Omental fat pad (tissue), 4 donors: ENCODE measurements around the gene ADAMTS14. TPM values are rescaled to one million over a fixed set of nuclear protein-coding genes. Genes with fewer than 3 reads are reported as not detected.

Source experiments
- ATAC-seq: fragments of 150-250 bp; one replicate; pipeline ENCODE4 v1.9.1; 2016; ENCODE audit warnings: mild to moderate bottlenecking, moderate library complexity; ENCODE audit not compliant: low FRiP score
- DNase-seq: peaks from one replicate; pipeline ENCODE4 v3.0.0-alpha.2; 2019; ENCODE audit warnings: low spot score
- total RNA-seq, 4 donors: library from RNA; depleted of rRNA; stranded (reverse); fragments of >200 nt; gene quantifications; one replicate each; pipeline ENCODE4 v1.1.0, GENCODE V29; 2016
- TF ChIP-seq, protein P1 (sequence below), 3 donors: fragments of 450-650 bp; IDR thresholded peaks; one replicate each; pipeline ENCODE4 v1.5.1; 2016 to 2017; ENCODE audit warnings: antibody characterized with exemption in 3 of 3, mild to moderate bottlenecking in 3 of 3, moderate library complexity in 2 of 3

ADAMTS14 gene
- total RNA-seq, 4 donors from 2014 or later = 0.19 to 0.60 (median 0.47) TPM; not detected in 1

DNA sequence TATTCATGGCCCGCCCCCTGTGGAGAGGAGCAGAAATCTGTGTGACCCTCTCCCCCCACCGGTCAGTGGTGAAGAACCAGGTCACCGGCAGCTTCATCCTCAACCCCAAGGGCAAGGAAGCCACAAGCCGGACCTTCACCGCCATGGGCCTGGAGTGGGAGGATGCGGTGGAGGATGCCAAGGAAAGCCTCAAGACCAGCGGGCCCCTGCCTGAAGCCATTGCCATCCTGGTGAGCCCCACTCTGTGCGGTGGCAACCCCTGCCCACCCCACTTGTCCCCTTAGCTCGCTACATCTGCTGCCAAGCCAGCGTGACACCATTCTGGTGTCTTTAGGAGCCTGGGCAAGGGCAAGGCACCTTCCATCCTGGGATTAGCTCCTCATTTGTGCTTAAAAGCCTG lies 77.5 kb downstream of the ADAMTS14 start:
- TF ChIP-seq, protein P1, sequence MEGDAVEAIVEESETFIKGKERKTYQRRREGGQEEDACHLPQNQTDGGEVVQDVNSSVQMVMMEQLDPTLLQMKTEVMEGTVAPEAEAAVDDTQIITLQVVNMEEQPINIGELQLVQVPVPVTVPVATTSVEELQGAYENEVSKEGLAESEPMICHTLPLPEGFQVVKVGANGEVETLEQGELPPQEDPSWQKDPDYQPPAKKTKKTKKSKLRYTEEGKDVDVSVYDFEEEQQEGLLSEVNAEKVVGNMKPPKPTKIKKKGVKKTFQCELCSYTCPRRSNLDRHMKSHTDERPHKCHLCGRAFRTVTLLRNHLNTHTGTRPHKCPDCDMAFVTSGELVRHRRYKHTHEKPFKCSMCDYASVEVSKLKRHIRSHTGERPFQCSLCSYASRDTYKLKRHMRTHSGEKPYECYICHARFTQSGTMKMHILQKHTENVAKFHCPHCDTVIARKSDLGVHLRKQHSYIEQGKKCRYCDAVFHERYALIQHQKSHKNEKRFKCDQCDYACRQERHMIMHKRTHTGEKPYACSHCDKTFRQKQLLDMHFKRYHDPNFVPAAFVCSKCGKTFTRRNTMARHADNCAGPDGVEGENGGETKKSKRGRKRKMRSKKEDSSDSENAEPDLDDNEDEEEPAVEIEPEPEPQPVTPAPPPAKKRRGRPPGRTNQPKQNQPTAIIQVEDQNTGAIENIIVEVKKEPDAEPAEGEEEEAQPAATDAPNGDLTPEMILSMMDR (IDR thresholded peaks at IDR 0.05) = no peak
- no peak for DNase-seq
- no peak for ATAC-seq

DNA sequence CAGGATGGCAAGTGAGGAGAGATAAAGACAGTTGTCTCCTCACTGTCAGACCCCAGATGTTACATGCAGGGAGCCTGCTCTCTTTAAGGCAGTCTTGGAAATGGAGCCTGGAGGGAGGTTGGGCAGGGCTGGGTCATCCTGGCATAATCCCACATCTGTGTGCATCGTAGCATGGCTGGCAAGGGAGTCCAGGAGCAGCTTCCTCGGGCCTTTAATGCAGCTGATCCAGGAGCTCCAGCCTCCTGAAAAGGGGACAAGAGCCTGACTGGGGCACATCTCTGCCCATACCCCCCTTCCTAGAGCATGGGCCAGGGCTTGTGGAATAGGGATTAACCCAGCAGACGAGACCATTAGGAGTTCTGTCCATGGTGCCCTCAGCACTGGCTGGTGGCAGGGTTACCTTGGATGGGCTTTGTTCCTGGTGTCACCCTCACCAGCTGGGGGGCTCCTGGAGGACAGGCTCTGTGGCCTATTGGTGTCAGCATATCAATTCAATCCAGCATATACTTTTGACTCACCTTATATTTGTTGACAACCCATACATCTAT lies 77.9 kb downstream of the ADAMTS14 start:
- no peak for DNase-seq
- TF ChIP-seq, protein P1 (IDR thresholded peaks at IDR 0.05) = no peak

DNA sequence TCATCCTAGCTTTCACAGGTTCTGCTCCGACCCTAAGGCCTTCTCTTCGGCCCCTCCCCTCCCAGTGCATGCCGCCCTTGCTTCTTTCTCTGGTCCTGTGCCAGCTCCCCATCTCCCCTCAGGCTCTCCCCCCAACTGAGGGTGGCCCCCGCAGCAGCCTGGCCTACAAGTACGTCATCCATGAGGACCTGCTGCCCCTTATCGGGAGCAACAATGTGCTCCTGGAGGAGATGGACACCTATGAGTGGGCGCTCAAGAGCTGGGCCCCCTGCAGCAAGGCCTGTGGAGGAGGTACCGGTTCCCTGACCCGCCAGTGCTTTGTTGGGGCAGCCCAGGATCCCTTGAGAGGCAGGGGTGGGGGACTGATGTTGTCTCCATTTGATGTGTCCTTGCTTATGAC lies 79.0 kb downstream of the ADAMTS14 start:
- no peak for DNase-seq
- ATAC-seq = no peak

More for the DNA sequence above, 77.9 kb downstream of the ADAMTS14 start:
- ATAC-seq = no peak

DNA sequence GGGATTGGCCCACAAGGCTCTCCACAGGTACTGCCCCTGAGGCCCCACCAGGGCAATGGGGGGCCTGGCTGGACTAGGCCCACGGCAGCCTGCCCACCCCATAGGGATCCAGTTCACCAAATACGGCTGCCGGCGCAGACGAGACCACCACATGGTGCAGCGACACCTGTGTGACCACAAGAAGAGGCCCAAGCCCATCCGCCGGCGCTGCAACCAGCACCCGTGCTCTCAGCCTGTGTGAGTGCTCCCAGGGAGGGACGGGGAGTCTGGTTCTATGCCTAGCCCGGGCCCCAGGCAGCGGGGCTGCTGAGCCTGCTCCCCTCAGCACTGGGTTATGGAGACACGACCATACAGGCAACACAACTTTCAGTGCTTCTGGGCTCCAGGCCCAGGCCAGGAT lies 79.7 kb downstream of the ADAMTS14 start:
- ATAC-seq = no peak
- DNase-seq = no peak

More for the DNA sequence above, 79.0 kb downstream of the ADAMTS14 start:
- TF ChIP-seq, protein P1 (IDR thresholded peaks at IDR 0.05) = no peak

DNA sequence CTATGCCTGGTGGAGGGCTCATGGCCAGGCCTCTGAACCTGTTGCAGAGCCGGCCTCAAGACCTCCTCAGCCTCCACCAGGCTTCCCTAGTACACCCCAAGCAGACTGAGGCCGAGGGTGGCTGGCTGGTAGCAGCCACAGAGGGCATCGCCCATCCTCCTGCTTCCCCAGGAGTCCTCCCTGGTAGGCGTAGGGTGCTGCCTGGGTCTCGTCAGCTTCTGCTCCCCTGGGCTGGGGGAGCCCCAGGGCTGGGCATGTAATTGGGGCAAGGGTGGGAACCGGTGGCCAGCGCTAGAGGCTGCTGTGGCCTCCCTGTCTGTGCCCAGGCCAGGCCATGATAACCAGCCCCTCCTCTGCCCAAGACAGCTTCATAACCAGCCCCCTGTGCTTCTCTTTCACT lies 80.3 kb downstream of the ADAMTS14 start:
- TF ChIP-seq, protein P1 (IDR thresholded peaks at IDR 0.05) = no peak
- ATAC-seq = no peak
- DNase-seq = no peak

More for the DNA sequence above, 79.7 kb downstream of the ADAMTS14 start:
- TF ChIP-seq, protein P1 (IDR thresholded peaks at IDR 0.05) = no peak

DNA sequence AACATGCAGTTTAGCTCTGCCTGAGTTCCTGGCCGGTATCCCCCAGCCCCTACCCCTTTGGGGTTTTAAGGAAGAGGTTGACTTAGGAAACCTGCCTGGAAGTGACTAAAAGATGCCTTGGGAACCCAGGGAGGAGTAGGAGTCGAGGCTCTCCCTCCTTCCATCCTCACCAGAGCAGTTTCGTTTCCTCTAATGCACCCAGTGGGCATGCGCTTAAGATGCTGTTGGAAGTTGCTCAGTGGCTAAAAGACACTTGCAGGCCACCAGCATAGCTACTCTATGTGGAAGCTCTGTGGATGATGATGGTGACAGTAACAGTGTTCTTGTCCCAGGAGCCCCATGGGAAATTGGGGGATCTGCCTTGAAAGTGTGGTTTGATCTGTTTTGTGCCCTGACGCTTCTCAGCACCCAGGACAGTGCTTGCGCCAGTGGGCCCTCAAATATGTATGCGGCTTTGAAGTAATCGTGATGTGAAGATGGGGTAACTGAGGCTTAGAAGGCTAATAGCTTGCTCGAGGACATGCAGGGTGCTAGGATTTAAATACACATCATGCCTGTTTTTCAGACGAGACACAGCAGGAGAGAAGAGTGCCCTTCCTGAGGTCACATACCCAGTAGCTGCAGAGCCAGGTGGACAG lies 80.8 kb downstream of the ADAMTS14 start:
- no peak for ATAC-seq
- no peak for DNase-seq
- TF ChIP-seq, protein P1 (IDR thresholded peaks at IDR 0.05) = no peak
